Panc1 (cell line): Measurements from ENCODE around the gene CARNS1. TPM values are rescaled to one million over a fixed set of nuclear protein-coding genes. Genes with fewer than 3 reads are reported as not detected.

Source experiments
- ATAC-seq: fragments of 200-7000 bp; cut with Tn5 transposase; 2 replicates; pipeline ENCODE4 v1.9.1; 2020; ENCODE audit warnings: mild to moderate bottlenecking, moderate library complexity
- BruUV-seq: library from RNA; stranded (reverse); fragments of 400-500 nt; replicated peaks from 2 replicates; lab custom pipeline; 2021; lab: Mats Ljungman, UMichigan
- CTCF ChIA-PET: fragments of 300-600 bp; sonication (Branson Sonifier 250); formaldehyde crosslinking; loops from one replicate; lab custom pipeline; 2022; ENCODE audit warnings: antibody characterized with exemption; lab: Charles Lee
- POLR2A ChIA-PET: fragments of 300-600 bp; sonication (Branson Sonifier 250); formaldehyde crosslinking; loops from one replicate; lab custom pipeline; 2022; ENCODE audit warnings: antibody characterized with exemption; lab: Charles Lee
- DNase-seq: peaks from one replicate; pipeline ENCODE4 v3.0.0-alpha.2; 2010; ENCODE audit warnings: low read depth, low spot score
- H3K27ac ChIP-seq: 2 replicates; pipeline ENCODE4 v1.5.1; 2011; ENCODE audit warnings: mild to moderate bottlenecking, low read length, inconsistent platforms
- H3K27me3 ChIP-seq: fragments of 200-500 bp; sonication (Bioruptor generic); 2 replicates; pipeline ENCODE4 v1.6.0; 2014; ENCODE audit warnings: low read length, inconsistent platforms; ENCODE audit not compliant: control insufficient read depth, insufficient read depth
- H3K36me3 ChIP-seq: fragments of 200-500 bp; sonication (Bioruptor generic); 2 replicates; pipeline ENCODE4 v1.5.1; 2014; ENCODE audit warnings: inconsistent platforms, mild to moderate bottlenecking, low read length, moderate library complexity; ENCODE audit not compliant: control insufficient read depth, insufficient read depth
- H3K4me1 ChIP-seq: 2 replicates; pipeline ENCODE4 v1.5.1; 2011; ENCODE audit warnings: inconsistent platforms, mild to moderate bottlenecking, low read length, moderate library complexity; ENCODE audit not compliant: control insufficient read depth, insufficient read depth
- H3K4me3 ChIP-seq, 2 experiments: 2 replicates each; pipeline ENCODE4 v1.5.1; 2011 to 2012; ENCODE audit warnings: low read depth in 2 of 2, low read length in 2 of 2, mild to moderate bottlenecking in 2 of 2, inconsistent platforms in 1 of 2, moderate library complexity in 1 of 2
- H3K9me3 ChIP-seq: fragments of 200-500 bp; sonication (Bioruptor generic); 2 replicates; pipeline ENCODE4 v1.5.1; 2014; ENCODE audit warnings: low read depth, mild to moderate bottlenecking, inconsistent platforms, low read length, moderate library complexity; ENCODE audit not compliant: control insufficient read depth, insufficient read depth
- POLR2AphosphoS5 ChIP-seq: IDR thresholded peaks from 2 replicates; pipeline ENCODE4 v1.6.1; 2012; ENCODE audit warnings: mild to moderate bottlenecking, low read depth, low read length, moderate library complexity
- SIN3A ChIP-seq: IDR thresholded peaks from 2 replicates; pipeline ENCODE4 v1.6.1; 2012; ENCODE audit warnings: low read depth, mild to moderate bottlenecking, low read length, moderate library complexity, borderline replicate concordance; ENCODE audit not compliant: insufficient read depth
- TCF7L2 ChIP-seq: IDR thresholded peaks from 2 replicates; pipeline ENCODE4 v1.6.1; 2011; ENCODE audit warnings: mild to moderate bottlenecking, low read depth, low read length, inconsistent platforms
- in situ Hi-C: cut with HindIII; loops from 2 replicates; pipeline ENCODE4 v1.10.0; 2016; ENCODE audit warnings: low sequenced_read_pairs, low pct_unique_long_range_greater_than_20kb
- intact Hi-C: fragments of 100-400 bp; cut with micrococcal nuclease; formaldehyde crosslinking; loops from one replicate; pipeline ENCODE4 v1.10.0; 2022; ENCODE audit not compliant: unreplicated experiment
- total RNA-seq: library from RNA; stranded (reverse); gene quantifications from one replicate; pipeline ENCODE4 v1.2.1, GENCODE V29; 2021; ENCODE audit not compliant: unreplicated experiment
- TF ChIP-seq, protein P1 (sequence below): fragments of 450-650 bp; IDR thresholded peaks from 2 replicates; pipeline ENCODE4 v1.5.1; 2017; ENCODE audit warnings: mild to moderate bottlenecking
- TF ChIP-seq, protein P2 (sequence below), 2 experiments: IDR thresholded peaks; 2 replicates each; pipeline ENCODE4 v1.6.1; 2011 to 2012; ENCODE audit warnings: low read depth in 2 of 2, control low read depth in 1 of 2, low read length in 1 of 2, mild to moderate bottlenecking in 1 of 2, moderate library complexity in 1 of 2; ENCODE audit not compliant: insufficient read depth in 1 of 2

Gene CARNS1
- total RNA-seq, 1 experiment from 2014 or later = 1.0 TPM

DNA sequence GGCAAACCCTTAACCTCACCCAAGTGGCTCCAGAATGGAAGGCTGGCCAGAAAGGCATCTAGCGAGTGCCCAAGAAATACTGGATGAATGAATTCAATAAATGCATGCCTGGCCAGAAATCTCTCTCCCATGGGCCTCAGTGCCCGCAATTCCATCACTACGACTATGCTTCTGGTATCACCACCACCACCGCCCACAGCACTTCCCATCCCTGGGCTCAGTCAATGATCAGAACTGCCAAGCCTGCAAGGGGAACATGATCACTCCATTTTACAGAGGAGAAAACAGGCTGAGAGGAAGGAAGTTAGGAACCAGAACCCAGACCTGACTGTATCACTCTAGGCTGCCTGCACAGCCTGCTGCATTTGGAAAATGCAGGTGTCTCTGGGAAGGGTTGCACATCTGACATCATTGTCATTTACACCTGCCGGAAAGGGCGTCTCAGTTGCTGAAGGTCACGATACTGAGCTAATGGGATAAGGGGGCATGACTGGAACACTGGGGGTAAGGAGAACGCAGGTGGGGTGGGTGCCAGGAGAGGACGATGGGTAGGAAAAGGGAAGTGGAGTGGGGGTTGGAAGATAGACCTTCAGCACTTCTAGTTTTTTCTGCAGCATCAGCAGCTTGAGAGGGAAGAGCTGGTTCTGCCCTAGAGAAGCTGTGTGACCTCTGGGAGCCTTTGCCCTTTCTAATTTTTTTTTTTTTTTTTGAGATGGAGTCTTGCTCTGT lies 33.8 kb downstream of the CARNS1 start:
- no peaks in the 10 kb centered on the region for H3K36me3 ChIP-seq
- H3K27me3 ChIP-seq = no peaks in the 10 kb centered on the region
- intact Hi-C loops = no loop called here
- no peak overlapping the region for H3K27ac ChIP-seq
- POLR2A ChIA-PET = no interaction called here
- H3K4me1 ChIP-seq = no peaks in the 10 kb centered on the region
- no peak for ATAC-seq
- H3K4me3 ChIP-seq = no peak overlapping the region
- DNase-seq = no peak
- no peaks in the 10 kb centered on the region for H3K9me3 ChIP-seq
- no peak for TF ChIP-seq TCF7L2
- BruUV-seq = no TSS peak
- CTCF ChIA-PET = no interaction called here
- in situ Hi-C loops = no loop called here

DNA sequence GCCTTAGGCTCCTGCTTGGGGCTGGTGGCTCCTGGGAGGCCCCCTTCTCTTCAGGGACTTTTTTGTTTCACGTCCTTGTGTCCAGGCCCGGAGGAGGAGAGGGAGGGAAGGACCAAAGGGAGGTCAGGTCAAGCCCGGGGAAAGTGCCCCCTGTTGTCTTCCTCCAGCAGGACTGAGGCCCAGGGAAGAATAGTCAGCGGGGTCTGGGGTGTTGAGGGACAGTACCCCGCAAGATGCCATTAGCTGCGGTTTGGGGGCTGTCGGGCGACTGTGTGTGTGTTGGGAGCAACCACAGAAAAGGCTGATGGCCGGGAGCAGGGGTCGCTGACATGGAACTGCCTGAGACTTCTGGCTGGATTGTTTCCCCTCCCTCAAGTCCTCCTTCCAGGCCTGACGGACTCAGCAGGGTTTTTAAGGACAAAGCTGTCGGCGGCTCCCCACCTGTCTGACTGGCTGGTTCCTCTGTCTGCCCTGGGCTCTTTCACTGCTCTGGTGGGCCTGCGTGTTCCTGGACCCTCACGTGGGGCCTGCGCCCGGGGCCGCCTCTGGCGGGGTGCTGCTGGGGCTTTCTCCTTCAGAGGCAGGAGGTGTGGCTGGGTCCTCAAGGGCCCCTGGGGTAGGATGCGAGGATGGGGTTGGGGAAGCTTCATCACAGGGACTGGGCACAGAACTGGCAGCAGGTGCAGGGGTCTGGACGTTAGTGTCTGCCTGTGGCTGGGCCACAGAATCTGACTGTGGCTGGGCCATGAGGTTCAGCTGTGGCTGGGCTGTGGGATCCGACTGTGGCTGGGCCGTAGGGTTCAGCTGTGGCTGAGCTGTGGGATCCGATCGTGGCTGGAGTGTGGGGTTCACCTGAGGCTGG lies 35.5 kb downstream of the CARNS1 start:
- DNase-seq = no peak
- CTCF ChIA-PET = interaction anchor here (0.5 to 0.6 kb wide), 2 partner anchors 12 to 188 kb away, joined by 3 read pairs; no protein-coding TSS in a partner anchor
- in situ Hi-C loops (no loop called here), intact Hi-C loops (no loop called here)
- no peak overlapping the region for H3K4me3 ChIP-seq
- TF ChIP-seq, protein P1, sequence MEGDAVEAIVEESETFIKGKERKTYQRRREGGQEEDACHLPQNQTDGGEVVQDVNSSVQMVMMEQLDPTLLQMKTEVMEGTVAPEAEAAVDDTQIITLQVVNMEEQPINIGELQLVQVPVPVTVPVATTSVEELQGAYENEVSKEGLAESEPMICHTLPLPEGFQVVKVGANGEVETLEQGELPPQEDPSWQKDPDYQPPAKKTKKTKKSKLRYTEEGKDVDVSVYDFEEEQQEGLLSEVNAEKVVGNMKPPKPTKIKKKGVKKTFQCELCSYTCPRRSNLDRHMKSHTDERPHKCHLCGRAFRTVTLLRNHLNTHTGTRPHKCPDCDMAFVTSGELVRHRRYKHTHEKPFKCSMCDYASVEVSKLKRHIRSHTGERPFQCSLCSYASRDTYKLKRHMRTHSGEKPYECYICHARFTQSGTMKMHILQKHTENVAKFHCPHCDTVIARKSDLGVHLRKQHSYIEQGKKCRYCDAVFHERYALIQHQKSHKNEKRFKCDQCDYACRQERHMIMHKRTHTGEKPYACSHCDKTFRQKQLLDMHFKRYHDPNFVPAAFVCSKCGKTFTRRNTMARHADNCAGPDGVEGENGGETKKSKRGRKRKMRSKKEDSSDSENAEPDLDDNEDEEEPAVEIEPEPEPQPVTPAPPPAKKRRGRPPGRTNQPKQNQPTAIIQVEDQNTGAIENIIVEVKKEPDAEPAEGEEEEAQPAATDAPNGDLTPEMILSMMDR = no peak
- TF ChIP-seq, protein P2, sequence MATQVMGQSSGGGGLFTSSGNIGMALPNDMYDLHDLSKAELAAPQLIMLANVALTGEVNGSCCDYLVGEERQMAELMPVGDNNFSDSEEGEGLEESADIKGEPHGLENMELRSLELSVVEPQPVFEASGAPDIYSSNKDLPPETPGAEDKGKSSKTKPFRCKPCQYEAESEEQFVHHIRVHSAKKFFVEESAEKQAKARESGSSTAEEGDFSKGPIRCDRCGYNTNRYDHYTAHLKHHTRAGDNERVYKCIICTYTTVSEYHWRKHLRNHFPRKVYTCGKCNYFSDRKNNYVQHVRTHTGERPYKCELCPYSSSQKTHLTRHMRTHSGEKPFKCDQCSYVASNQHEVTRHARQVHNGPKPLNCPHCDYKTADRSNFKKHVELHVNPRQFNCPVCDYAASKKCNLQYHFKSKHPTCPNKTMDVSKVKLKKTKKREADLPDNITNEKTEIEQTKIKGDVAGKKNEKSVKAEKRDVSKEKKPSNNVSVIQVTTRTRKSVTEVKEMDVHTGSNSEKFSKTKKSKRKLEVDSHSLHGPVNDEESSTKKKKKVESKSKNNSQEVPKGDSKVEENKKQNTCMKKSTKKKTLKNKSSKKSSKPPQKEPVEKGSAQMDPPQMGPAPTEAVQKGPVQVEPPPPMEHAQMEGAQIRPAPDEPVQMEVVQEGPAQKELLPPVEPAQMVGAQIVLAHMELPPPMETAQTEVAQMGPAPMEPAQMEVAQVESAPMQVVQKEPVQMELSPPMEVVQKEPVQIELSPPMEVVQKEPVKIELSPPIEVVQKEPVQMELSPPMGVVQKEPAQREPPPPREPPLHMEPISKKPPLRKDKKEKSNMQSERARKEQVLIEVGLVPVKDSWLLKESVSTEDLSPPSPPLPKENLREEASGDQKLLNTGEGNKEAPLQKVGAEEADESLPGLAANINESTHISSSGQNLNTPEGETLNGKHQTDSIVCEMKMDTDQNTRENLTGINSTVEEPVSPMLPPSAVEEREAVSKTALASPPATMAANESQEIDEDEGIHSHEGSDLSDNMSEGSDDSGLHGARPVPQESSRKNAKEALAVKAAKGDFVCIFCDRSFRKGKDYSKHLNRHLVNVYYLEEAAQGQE (IDR thresholded peaks at IDR 0.05; ENCODE audit: insufficient read depth in 1 of 2, low read depth in 2 of 2, low read length in 1 of 2) = no peak
- TF ChIP-seq TCF7L2 (no peak), SIN3A (no peak), POLR2AphosphoS5 (no peak)
- POLR2A ChIA-PET = no interaction called here
- H3K9me3 ChIP-seq = no peaks in the 10 kb centered on the region
- H3K27ac ChIP-seq = no peak overlapping the region
- H3K4me1 ChIP-seq = no peaks in the 10 kb centered on the region
- no TSS peak for BruUV-seq
- H3K36me3 ChIP-seq = no peaks in the 10 kb centered on the region
- H3K27me3 ChIP-seq = no peaks in the 10 kb centered on the region
- ATAC-seq = no peak
